NCI-H1417 (cell line): ENCODE measurements around the gene UNC119B.

Experiments
- DNase-seq, 3 experiments: peaks; one replicate each; lab custom pipeline; 2025; lab: John Stamatoyannopoulos, UW

The UNC119B gene

DNA sequence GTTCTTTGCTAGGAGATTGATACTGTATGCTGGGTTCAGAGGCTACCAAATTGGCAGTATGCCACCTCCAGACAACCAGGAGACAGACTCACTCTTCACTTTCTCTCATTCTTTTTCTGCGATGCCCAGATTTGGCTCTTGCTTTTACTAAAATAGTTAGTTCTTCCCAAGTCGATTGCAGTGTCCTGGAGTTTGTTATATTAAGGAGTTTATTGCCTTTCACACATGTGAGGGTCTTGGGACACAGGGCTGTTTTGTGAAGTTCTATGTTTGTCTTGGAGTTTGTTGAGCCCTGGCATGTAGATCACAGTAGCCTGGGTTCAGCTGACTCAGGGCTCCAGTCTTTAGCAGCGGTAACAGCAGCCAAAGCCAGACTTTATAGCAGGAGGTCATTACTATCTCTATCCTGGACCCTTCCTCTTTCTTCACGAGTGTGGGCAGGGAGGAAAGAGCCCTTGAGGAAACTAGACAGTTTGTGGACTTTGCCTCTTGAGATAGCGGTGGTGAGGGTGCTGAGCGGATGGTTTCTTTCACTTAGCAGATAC is 21.7 kb upstream of the UNC119B start:
- DNase-seq = peak in 1 of 3 experiments; percentile 36

DNA sequence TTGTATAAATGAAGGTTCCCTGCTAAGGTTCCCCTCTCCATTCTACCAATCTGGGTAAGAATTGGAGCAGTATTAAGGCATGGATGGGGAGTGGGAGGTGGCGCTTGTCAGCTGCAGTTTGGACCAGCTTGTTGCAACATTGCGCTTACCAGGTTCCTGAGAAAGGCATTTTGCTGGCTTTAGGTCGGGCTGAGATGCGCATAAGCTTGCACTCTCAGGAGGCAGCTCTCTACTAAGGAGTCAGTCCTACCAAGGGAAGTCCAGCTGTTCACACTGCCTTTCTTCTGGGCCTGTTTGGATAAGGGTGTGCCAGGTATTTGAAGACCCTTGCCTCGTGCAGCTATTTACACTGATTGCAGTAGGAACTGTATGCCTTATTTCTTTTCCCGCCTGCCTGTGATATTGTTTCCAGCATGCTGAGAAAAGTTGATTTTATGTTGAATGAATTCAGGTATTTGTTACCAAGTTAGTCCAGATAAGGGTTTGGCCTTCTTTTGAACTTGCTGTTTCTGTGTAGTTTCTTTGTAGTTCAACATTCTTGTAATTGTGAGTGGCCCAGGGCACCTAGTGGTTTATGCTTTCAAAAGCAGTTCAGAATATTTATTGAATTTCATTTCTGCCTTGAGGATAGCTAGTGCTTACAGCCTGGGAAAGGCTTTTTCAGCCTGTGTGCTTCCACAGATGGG is 20.7 kb upstream of the UNC119B start:
- no peak for DNase-seq

DNA sequence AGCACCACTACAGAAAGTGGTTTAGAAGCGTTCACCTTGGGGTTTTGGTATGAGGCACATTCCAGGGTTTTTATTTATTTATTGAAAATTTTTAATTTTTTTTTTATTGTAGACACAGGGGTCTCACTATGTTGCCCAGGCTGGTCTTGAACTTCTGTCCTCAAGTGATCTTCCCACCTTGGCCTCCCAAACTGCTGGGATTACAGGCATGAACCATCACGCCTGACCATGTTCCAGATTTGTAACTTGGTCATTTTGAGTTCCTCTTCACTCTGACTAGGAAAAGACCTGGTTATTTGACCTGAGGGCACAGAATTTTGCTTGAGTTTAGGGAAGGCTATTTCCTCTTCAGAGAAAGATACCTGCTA is 20.2 kb upstream of the UNC119B start:
- DNase-seq = no peak

DNA sequence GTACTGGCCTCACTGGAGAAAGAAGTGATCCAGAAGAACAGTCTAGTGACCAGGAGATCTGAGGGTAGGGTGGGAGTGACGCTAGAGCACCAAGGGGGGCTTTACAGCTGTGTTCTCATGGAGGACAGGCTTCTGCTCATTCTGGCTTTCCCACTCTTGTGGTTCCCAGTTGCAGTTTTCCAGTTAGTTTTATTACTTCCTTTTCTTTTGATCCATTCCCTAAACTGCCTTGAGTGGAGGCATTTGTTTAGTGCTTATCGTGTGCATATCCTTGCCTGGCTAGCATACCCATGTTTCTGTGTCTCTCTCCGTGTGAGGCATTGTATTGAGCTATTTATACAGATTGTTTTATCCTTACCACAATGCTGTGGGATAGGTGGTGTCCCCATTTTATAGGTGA is 19.3 kb upstream of the UNC119B start:
- DNase-seq = no peak

DNA sequence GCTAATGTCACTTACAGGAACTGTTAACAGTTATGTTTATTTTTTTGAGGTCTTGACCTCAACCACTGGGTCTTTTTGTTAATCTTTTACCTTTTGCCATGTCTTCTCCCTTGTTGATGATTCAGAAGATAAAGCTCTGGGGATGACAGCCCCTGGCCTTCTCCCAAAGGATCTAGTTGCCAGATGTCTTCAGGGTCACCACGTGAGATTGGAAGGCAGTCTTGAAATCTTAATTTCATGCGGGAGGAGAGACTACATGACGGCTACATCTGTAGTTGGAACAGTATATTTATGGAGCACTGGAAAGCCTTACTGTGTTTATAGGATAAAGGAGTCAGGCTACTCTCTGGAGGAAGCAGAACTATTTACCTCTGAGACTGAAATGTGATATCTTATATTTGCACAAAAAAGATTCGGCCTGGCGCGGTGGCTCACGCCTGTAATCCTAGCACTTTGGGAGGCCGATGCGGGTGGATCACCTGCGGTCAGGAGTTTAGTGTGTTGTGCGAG is 17.7 kb upstream of the UNC119B start:
- no peak for DNase-seq

DNA sequence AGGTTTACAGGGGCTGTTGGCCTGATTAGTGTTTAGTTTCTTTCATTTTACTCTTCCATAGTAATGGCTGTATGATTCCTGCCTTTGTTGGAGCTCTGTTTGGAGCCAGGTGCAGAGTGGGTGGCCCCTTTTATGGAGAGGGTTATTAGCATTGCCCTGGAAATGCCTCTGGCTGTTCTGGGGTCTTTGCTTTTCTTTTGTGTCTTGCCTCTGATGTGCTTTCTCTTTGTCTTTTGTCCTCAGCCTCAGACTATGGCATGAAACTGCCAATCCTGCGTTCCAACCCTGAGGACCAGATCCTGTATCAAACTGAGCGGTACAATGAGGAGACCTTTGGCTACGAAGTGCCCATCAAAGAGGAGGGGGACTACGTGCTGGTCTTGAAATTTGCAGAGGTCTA is 16.4 kb upstream of the UNC119B start:
- DNase-seq = peak in 1 of 3 experiments; percentile 31

DNA sequence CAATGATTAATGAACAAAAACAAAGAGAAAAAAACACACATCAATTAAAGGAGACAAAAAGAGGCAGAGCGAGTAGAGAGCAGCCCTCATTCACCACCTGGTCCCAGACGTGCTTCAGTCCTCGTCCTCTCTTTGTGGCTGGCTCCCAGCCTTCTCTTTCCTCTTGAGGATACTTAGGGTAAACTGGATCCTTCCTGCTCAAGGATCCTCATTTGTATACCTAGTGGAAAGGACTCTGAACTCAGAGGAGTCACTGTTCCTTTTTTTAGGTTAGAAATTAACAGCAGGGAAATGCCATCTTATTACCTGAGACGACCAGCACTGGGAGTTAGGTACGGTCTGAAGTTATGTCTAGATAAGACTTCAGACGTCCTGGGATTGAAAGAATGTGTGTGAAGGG is 13.6 kb upstream of the UNC119B start:
- DNase-seq = no peak

DNA sequence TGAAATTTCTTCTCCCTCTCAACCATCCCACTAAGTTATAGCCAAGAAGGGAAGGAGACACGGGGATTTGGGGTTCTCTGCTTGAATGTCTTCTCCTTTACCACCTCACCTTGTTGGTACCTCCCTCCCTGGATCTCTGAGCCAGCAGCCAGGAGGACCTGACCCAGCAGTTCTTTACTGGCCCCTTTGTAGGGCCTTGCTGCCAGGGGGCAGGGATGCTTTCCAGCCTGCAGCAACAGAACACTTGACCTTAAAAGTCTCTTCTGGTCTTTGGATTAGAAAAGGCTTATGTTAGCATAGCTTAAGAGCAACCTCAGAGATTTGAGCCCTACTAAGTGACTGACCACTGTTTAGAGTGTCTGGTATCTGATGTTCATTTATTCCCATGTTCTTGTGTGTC is 12.9 kb upstream of the UNC119B start:
- DNase-seq = no peak

DNA sequence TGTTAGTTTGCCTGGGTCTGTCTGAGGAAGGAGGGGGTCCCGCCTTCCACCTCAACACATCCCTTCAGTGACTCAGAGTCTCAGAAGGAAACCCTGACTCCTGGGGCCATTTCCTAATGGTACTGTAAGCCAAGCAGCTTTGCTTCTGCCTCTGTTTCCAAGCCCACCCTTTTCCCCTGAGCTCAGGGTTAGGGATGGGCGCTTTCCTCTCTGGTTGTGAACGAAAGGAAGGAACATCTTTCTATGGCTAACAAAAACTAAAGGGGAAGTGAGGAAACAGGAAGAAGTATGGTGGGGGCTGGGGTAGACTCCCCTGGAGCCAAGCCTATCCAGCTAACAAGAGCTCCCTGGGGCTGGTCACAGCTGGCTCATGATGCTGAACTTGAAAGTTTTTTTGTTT is 11.6 kb upstream of the UNC119B start:
- DNase-seq = no peak

DNA sequence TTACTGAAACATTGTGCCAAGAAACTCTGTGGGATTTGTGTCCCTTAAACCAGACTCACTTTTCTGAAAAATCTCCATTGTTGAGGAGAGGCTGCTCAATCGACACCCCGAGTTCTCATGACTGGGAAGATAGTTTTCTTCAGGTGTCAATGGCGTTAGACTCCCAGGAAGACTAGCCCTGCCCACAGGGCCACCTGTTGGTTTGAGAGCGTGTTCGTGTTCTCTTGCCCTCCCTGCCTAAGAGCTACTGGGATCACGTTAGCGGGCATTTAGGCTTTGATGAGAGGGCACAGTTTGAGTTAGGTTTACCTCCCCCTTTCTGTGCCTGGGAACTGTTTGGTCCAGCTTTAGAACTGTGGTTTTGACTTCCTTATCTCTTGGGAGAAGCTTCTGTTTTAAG is 10.7 kb upstream of the UNC119B start:
- DNase-seq = no peak

DNA sequence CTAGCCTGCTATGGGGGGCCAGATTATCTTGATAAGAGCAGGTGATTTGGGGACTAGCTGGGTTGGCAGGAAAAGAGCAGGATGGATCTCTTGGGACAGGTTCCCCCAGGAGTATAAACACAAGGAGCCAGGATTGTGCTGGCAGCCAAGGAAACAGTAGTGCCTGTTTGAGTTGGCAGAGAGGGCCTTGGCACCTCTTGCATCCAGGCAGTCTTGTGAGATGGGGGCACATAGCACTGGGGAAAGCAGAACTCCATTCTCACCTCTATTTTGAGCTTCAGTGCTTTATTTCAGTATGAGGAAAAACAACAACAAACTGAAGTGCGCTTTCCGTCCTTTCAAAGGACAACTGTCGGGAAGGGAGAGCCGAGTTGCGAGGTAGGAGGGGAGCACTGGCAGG is 9.4 kb upstream of the UNC119B start:
- no peak for DNase-seq

DNA sequence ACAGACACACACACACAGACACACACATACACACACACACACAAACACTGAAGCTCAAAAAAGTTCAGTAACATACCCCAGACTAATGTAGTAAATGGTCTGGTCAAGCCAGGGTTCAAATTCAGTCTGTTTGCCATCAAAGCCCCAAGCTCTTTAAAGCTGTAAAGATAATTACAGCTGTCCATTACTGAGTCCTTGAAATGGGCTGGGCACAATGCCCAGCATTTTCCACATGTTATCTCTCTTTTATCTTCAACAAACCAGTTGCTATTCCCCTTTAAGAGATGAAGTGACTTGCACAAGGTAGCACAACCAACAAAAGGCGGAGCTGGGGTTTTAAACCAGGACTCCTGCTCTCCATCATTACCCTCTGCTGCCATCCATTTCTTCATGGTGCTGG is 7.6 kb upstream of the UNC119B start:
- DNase-seq = peak in 1 of 3 experiments; percentile 29

DNA sequence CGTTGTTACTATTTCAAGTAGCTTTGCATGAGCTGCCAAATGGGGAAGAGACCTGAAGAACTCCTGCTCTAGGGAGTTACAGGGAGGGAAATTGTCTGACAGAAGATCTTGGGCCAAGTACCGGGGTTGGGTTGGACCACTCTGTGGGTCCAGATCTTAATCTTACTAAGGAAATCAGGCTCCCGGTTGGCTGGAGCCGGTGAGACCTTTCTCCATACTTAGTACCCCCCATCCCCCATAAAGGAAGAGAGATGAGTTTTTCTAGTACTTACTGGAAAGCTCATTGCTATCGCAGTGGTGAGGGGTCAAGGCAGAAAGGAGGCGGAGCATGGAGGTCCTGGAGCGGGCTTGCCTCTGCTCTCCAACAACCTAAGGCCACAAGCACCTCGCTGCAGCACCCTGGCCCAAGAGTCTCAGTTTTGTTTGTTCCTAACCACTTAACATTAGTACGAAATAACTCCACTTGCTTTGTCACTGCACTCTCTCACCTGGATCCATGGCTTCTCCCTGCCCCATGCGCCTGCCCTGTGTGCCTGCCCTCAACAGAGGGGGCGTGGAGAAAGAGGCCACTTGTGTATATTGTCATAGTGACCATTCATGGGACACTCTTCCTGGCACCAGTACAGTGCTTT is 6.8 kb upstream of the UNC119B start:
- DNase-seq = no peak

DNA sequence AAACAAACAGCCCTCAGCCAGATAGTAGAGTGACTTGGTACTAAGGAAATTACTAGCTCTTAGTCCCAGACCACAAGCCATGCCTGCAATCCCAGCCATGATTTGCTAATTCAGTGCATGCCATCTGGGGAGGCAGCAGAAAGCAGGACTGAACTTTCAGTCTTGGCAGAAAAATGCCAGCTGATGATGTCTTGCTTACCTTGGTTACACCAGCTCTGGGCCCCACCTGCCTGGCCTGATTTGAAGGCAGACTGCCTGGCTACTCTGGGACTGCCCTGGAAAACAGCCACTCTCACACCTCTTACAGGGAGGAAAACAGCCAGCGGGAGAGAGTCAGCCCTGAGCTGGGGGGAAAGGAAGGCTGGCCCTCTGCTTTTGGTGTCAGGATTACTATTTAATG is 4.6 kb upstream of the UNC119B start:
- DNase-seq = no peak

DNA sequence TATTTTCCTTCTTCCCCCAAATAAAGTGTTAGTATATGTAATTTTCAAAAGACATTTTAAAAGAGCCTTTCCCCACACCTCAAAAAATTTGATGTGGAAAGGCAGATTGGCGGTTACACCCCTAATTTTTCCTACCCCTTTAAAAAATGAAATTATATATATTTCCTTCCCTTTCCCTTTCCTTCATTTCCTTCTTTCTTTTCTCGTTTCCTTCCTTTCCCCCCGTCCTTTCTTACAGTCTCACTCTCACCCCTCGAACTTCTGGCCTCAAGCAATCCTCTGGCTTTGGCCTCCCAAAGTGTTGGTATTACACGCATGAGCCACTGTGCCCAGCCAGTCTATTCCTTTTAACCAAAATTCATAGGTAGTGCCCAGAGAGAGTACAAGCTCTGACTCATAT is 4.2 kb upstream of the UNC119B start:
- DNase-seq = no peak

DNA sequence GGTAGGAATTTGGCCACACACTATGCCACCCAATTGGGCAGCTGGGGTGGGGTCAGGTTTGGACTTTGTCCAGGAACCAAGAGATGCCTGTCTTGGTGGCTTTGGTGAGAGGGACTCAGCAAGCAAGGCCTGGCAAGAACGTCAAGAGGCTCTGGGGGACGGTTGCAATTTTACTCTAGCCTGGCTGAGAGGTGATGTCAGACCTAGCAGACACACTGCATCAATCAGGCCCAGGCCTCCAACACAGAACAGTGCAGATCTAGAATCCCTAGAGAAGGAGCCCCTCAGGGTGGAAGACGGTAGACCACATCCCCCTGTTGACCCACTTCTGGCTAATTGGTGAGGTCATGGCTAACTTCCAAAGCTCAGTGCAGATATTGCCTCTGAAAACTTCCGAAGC is 1.6 kb upstream of the UNC119B start:
- DNase-seq = no peak

DNA sequence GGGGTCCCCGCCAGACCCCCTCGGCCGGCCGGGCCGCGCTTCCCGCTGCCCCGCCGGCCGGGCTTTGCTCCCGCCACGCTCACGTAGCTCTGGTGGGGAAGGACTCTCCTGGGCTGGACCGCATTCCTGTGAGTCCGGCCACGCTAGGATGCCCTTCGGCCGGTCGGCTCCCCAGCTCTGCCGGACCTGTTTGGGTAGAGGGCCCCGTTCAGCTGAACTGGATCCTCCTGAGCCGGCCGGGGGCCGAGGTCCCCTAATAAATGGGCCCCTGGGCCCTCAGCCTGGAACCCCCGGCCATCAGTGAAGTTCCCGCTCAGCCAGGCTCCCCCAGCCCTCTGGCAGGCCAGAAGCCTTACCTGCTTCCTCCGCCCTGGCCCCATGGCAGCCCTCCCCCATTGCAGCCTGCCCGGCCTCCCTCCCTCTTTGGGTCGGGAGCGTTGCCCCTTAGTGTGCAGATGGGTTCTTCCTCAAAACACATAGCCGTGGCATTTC is 593 bp downstream of the UNC119B start:
- DNase-seq = peak; percentile 20 to 59 (median 58)

DNA sequence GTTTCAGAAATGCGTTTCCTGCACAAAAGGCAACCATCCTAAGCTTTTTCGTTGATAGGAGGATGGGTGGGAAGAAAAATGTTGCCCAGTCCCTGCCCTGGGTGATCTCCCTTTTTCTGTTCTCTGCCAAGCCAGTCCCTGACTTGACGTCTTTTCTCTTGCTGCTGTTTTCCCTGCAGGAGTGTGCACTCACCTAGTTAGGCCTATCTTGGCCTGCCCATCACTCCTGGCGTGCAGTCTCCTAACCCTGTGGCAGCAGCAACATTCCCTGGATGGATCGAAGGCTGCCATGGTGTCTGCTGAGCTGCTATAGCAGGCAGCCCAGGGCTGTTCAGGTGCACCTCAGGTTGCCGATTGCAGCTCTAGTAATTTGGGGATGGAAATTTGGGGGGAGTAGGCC is 1.2 kb downstream of the UNC119B start:
- DNase-seq = peak in 1 of 3 experiments; percentile 48

DNA sequence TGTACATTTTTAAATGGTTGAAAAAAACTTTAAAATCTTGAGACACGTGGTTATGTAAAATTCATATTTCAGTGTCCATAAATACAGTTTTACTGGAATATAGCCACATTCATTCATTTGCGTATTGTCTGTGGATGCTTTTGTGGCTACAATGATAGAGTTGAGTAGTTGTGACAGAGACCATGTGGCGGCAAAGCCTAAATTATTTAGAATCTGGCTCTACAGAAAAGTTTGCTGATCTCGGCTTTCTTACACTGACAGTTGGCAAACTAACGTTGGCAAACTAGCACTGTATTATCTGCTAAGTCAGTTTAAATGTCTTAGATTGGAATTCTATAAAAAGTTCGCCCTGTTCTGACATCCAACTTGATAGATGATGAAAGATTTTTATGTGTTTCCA is 2.4 kb downstream of the UNC119B start:
- DNase-seq = no peak

DNA sequence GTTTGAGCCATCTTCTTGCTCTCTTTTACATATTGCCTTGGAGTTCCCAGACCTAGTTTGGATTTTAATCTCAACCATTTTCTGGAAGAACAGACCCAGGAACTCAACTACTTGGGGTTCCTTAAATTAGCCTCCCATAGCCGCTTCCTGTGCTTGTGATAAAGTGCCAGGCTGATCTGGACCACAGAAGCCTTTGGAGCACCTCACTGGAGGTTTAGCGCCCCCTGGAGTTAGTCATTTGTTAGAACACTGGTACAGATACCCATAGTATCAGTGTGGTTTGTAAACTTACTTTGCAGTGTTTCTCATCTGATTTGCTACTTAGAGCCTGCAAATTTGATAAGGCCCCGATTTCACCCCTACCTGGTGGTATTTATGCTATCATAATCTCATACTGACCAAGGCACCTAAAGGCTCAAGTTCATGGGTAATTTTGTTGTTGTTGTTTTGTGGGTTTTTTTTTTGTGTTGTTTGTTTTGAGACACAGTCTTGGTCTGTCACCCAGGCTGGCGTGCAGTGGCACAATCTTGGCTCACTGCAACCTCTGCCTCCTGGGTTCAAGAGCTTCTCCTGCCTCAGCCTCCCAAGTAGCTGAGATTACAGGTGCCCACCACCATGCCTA is 3.7 kb downstream of the UNC119B start:
- peak; percentile 55 to 88 (median 88) for DNase-seq

DNA sequence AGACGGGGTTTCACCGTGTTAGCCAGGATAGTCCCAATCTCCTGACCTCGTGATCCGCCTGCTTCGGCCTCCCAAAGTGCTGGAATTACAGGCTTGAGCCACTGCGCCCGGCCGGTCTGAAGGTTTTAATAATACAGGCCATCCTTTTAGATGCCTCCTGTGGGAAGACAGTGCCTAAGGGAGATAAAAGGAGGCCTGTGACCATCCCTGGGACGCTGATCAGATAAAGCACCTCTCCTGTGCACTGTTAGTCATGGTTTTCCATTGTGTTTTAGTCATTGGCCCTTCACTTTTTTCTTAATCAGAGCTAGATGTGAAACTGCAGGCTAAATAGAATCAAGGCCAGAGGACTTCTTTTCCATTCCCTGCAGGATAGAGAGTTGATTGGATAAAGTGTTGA is 7.8 kb downstream of the UNC119B start:
- no peak for DNase-seq

DNA sequence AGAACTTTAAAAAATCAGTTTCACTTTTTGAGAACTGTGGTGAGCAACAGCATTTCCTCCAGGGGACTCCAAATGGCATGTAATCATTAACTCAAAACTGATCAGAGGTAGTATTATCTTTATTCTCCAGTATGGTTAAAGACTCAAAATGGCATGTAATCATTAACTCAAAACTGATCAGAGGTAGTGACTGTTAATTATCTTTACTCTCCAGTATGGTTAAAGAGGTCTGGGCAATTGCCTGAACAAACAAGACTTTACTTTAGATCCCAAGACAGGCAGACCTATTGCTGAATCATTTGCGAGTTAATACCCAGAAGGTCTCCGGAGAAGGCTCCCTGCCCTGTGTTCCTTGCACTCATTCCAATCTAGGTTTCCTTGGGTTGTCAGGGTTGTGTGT is 8.8 kb downstream of the UNC119B start:
- DNase-seq = no peak
